Duodenal mucosa (tissue), 2 donors: Measurements from ENCODE around the gene WDR76.
"Not testable (repeated sequence)": the region's sequence is repeated elsewhere in the genome, so short reads cannot be mapped to it uniquely, and the experiment has no call there.

ENCODE experiments used
- H3K27ac ChIP-seq: one replicate; pipeline ENCODE4 v1.7.0; 2013; ENCODE audit warnings: low read depth, low read length
- H3K27me3 ChIP-seq, 2 donors: one replicate each; pipeline ENCODE4 v1.7.0; 2013; ENCODE audit warnings: low read length in 2 of 2, control low read depth in 1 of 2; ENCODE audit not compliant: insufficient read depth in 2 of 2, control insufficient read depth in 1 of 2
- H3K36me3 ChIP-seq, 2 donors: one replicate each; pipeline ENCODE4 v1.7.0; 2013; ENCODE audit warnings: low read length in 2 of 2, control low read depth in 1 of 2; ENCODE audit not compliant: insufficient read depth in 2 of 2, control insufficient read depth in 1 of 2
- H3K4me1 ChIP-seq, 2 donors: one replicate each; pipeline ENCODE4 v1.7.0; 2013; ENCODE audit warnings: low read length in 2 of 2, control low read depth in 1 of 2; ENCODE audit not compliant: insufficient read depth in 2 of 2, control insufficient read depth in 1 of 2
- H3K4me3 ChIP-seq, 2 donors: one replicate each; pipeline ENCODE4 v1.7.0; 2013; ENCODE audit warnings: low read length in 2 of 2, low read depth in 1 of 2
- H3K9ac ChIP-seq, 2 donors: one replicate each; pipeline ENCODE4 v1.7.0; 2013; ENCODE audit warnings: low read length in 2 of 2, low read depth in 1 of 2
- H3K9me3 ChIP-seq, 2 donors: one replicate each; pipeline ENCODE4 v1.7.0; 2013; ENCODE audit warnings: low read length in 2 of 2, control low read depth in 1 of 2; ENCODE audit not compliant: control insufficient read depth in 1 of 2

Gene WDR76

DNA sequence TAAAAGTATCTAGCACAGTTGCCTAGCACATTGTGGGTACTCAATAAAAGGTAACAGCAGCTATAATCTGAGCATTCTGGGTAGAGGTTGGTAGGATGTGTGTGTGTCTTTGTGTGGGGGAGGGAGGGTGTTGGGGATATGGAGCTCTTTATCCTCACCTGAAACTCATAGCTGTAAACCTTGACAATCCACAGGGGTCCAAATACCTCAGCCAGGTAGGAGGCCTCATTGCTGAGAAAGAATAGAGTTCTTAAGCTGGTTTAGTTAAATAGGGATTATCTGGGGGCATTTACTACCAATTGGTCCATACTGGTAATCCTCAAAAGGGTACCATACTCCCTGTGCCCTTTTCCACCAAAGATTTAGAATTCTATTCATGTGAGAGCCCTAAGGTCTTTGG lies 30.8 kb upstream of the WDR76 start:
- H3K9ac ChIP-seq = no peak overlapping the region
- H3K9me3 ChIP-seq = no peaks in the 10 kb centered on the region
- H3K27ac ChIP-seq = no peak overlapping the region
- peaks cover 24 to 39% of the 10 kb centered on the region in 2 donors for H3K36me3 ChIP-seq
- no peak overlapping the region for H3K4me3 ChIP-seq
- no peaks in the 10 kb centered on the region for H3K27me3 ChIP-seq
- H3K4me1 ChIP-seq = peaks cover 48 to 49% of the 10 kb centered on the region in 2 donors

DNA sequence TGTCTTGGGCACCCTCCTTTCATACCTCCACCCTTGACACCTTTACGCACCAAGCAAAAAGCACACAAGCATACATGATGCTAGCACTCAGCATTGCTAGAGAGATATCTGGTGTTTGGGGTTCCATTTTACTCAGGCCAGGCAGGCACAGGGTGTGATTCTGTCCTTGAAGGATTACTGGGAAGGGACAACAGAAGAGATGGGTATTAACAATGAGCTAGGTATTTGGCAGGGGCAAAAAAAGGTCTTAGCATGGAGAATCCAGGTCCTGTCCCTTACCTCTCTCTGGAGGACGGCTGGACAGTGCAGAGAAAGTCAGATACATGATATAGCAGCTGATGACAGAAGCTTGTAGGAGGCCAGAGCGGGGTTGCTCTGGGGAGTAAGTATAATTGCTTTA lies 30.2 kb upstream of the WDR76 start:
- H3K4me1 ChIP-seq = peaks cover 54 to 55% of the 10 kb centered on the region in 2 donors
- no peak overlapping the region for H3K27ac ChIP-seq
- H3K9ac ChIP-seq = no peak overlapping the region
- H3K9me3 ChIP-seq = no peaks in the 10 kb centered on the region
- H3K4me3 ChIP-seq = no peak overlapping the region
- peaks cover 24 to 39% of the 10 kb centered on the region in 2 donors for H3K36me3 ChIP-seq
- H3K27me3 ChIP-seq = no peaks in the 10 kb centered on the region

DNA sequence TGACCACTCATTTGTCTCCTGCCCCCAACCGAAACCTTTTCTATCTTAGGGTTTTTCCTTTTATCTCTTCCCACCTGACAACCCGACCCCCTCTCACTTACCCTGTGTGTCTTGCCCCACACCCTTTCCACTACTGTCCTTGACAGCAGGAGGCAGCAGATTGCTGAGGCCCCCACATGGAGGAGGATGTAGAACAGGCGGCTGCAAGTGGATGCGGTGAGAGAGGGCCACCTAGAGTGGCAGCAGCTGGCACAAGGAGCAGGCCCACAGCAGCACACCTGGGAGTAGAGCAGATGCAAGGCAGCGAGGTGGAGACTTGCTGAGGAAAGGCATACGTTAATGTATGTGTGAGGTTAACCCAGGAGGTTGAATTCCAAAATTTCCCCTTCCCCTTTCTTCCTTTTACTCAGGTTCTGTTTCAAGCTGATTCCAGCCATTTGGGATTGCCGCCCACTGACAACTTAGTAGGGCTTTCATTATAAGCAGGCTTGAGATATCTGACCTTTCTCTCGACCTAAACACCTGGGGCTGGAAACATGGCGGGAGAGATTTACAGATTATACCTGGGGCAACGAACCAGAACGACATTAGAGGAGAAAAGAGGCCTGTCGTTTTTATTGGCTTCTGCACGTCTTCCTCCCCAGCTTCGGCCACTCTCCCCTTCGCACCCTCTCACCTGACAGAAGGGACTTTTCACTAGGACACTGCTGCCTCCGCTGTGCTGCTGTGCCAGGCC lies 27.4 kb upstream of the WDR76 start:
- Histone ChIP-seq H3K36me3 (peaks cover 16 to 47% of the 10 kb centered on the region in 2 donors), H3K4me1 (peaks cover 41 to 45% of the 10 kb centered on the region in 2 donors)

DNA sequence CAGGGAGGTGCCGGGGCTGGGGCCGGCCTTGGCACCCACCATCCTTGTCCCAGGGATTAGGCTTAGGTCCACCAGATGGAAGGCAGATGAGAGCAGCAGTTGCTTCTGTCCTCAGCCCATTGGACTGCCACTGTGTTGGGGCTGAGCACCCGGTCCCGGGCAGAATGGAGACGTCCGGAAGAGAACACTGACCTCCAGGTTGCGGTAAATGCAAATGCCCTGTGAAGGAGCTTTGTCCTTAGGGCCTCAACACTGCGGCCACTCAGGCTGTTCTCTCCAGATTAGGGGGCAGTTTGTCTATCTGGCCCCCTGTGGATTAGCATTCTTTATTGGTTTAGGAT lies 26.9 kb upstream of the WDR76 start, which contains the start of gene SERINC4:
TSS of gene SERINC4 (minus strand) at position 276 of the 341 bp plus-strand sequence. CDS start at position 42, 234 bp downstream.
- Histone ChIP-seq H3K4me1 (peaks cover 35 to 41% of the 10 kb centered on the region in 2 donors), H3K9ac (peak within 1 kb of the TSS; percentile 95), H3K4me3 (peak within 1 kb of the TSS; percentile 94 to 98), H3K27ac (peak within 1 kb of the TSS; percentile 89), H3K9me3 (no peaks in the 10 kb centered on the region), H3K36me3 (peaks cover 16 to 47% of the 10 kb centered on the region in 2 donors), H3K27me3 (no peaks in the 10 kb centered on the region)

More for the DNA sequence above, 27.4 kb upstream of the WDR76 start:
- no peaks in the 10 kb centered on the region for H3K9me3 ChIP-seq
- peak overlapping the region; percentile 89 for H3K27ac ChIP-seq
- H3K27me3 ChIP-seq = no peaks in the 10 kb centered on the region
- H3K9ac ChIP-seq = no peak overlapping the region
- H3K4me3 ChIP-seq = peak overlapping the region in 1 of 2 donors; percentile 94

DNA sequence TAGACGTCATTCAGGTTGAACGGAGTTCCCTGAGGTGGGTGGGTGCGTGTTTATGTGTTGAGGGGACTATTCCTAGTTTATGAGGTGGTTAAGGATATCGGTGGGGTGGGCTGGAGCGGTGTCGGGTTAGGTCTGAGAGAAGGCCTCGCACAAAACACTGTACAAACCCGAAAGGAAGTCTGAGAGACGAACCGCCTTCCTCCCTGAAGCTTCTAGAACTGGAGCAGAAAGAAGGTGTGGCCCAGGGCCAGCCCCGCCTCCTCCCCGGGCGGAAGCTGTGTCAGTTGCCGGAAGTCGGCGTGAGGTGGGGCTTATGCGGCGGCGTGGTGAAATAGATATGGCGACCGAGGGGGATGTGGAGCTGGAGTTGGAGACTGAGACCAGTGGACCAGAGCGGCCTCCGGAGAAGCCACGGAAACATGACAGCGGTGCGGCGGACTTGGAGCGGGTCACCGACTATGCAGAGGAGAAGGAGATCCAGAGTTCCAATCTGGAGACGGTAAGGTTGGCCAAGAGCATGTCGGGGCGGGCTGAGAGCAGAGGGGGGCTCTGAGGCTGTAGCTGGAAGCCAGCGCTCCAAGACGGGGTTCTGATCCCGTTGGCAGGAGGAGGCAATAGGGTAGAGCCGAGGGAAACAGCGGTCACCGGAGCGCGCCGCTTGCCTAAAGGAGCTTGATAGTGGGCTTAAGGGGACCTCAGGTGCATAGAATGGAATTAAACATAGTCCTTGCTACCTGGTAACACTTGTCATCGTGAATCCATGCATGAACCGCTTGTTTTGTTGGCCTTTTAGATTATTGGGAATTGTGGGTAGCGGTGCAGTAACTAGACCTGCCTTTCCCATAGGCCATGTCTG lies 26.3 kb upstream of the WDR76 start, which contains the start of gene HYPK:
TSS of gene HYPK (plus strand) at position 314 of the 856 bp plus-strand sequence. CDS start at position 338, 24 bp downstream.
- Histone ChIP-seq H3K9ac (peak within 1 kb of the TSS; percentile 95), H3K27ac (peak within 1 kb of the TSS; percentile 89), H3K36me3 (peaks cover 16 to 47% of the 10 kb centered on the region in 2 donors), H3K9me3 (no peaks in the 10 kb centered on the region), H3K27me3 (no peaks in the 10 kb centered on the region), H3K4me1 (peaks cover 29 to 35% of the 10 kb centered on the region in 2 donors), H3K4me3 (peak within 1 kb of the TSS; percentile 94 to 98)

DNA sequence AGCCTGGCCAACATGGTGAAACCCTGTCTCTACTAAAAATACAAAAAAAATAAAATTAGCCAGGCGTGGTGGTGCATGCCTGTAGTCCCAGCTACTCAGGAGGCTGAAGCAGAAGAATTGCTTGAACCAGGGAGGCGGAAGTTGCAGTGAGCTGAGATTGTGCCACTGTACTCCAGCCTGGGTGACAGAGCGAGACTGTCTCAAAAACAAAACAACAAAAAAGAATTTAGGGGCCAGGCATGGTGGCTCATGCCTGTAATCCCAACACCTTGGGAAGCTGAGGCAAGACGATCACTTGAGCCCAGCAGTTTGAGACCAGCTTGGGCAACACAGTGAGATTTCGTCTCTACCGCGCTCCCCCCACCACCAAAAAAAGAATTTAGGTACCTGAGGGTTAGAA lies 24.1 kb upstream of the WDR76 start:
- not testable (repeated sequence) for H3K9me3 ChIP-seq, H3K4me3 ChIP-seq, H3K27me3 ChIP-seq, H3K27ac ChIP-seq, H3K9ac ChIP-seq
- peaks cover 26 to 32% of the 10 kb centered on the region in 2 donors for H3K4me1 ChIP-seq
- peaks cover 19 to 45% of the 10 kb centered on the region in 2 donors for H3K36me3 ChIP-seq

DNA sequence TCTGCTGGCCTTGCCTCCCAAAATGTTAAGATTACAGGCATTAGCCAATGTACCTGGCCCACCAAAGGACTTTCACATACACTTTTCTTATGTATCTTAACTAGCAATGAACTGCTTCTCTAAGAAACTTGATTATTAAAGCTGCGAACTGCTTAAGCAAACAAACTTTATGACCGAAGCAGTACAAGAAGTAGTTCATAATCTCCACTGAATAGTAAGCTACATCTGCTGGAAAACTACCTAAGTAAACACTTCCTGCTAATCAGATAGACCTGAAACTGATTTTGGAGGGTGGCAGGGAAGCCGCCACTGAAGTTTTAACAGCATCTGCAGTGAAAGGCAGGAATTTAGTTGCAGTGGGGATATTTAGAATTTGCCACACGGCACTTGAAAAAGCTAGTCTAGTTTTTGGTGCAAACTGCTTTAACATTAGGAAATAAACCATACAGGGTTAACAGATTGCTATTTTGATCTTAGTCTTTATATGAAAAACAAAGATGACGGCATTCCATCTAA lies 18.3 kb upstream of the WDR76 start:
- no peak overlapping the region for H3K9ac ChIP-seq
- H3K36me3 ChIP-seq = peaks cover 44 to 83% of the 10 kb centered on the region in 2 donors
- H3K27me3 ChIP-seq = no peaks in the 10 kb centered on the region
- no peak overlapping the region for H3K27ac ChIP-seq
- H3K4me1 ChIP-seq = no peaks in the 10 kb centered on the region
- H3K9me3 ChIP-seq = no peaks in the 10 kb centered on the region
- H3K4me3 ChIP-seq = no peak overlapping the region

DNA sequence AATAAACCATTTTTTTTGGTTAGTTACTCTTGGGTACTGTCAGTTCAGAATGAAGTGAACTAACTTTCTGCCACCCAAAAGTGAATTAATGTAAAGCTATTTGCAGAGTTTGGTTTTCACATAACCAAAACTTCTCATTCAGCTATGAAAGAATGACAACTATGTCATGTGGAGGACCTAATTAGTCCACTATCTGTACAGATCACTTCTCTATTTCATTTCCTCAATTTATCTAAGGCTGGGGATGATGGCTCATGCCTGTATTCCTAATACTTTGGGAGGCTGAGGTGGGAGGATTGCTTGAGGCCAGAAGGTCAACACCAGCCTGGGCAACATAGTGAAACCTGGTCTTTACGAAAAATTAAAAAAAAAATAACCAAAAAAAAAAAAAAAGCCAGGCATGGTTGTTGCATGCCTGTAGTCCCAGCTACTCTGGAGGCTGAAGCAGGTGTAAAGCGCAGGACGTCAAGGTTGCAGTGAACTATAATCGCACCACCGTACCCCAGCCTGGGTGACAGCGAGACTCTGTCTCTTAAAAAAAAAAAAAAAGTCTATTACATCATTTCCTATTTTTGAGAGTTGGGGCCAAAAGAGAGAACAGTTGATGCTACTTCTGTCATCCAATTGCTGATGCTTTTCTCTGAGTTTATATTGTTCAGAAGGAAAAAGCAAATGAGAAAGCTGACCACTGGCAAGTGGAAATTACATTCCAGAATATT lies 17.7 kb upstream of the WDR76 start:
- H3K9ac ChIP-seq = no peak overlapping the region
- H3K27ac ChIP-seq = no peak overlapping the region
- H3K4me3 ChIP-seq = no peak overlapping the region
- no peaks in the 10 kb centered on the region for H3K27me3 ChIP-seq
- H3K36me3 ChIP-seq = peaks cover 46 to 87% of the 10 kb centered on the region in 2 donors
- H3K4me1 ChIP-seq = no peaks in the 10 kb centered on the region
- H3K9me3 ChIP-seq = no peaks in the 10 kb centered on the region

DNA sequence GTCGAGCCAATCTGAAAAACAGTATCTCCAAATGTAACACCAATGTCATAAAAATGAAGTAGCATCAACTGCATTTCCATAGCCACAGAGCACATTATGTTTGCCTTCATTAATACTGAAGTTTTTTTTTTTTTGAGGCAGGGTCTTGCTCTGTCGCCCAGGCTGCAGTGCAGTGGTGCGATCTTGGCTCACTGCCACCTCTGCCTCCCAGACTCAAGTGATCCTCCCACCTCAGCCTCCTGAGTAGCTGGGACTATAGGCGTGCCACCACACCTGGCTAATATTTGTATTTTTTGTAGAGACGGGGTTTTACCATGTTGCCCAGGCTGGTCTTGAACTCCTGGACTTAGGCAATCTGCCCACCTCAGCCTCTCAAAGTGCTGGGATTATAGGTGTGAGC lies 11.7 kb upstream of the WDR76 start:
- not testable (repeated sequence) for H3K9me3 ChIP-seq

More for the DNA sequence above, 11.7 kb upstream of the WDR76 start:
- not testable (repeated sequence) for H3K9ac ChIP-seq, H3K4me3 ChIP-seq, H3K27ac ChIP-seq, H3K27me3 ChIP-seq, H3K4me1 ChIP-seq
- peaks cover 42 to 67% of the 10 kb centered on the region in 2 donors for H3K36me3 ChIP-seq
